Measurements from ENCODE around the gene ALK.

- TF ChIP-seq CTCF (IDR thresholded peaks at IDR 0.05) (no peak), POLR2A (IDR thresholded peaks at IDR 0.05) (no peak), POLR2AphosphoS5 (IDR thresholded peaks at IDR 0.05) (no peak), EP300 (IDR thresholded peaks at IDR 0.05) (no peak)
Measured at GRCh38 chr2:29233428-29233827, 688.0 kb downstream of the ALK start.

Measured in sigmoid colon (tissue), 4 donors.